ENCODE data around the gene BEST2. TPM values are rescaled to one million over a fixed set of nuclear protein-coding genes. Genes with fewer than 3 reads are reported as not detected.

The BEST2 gene
- polyA plus RNA-seq, 1 donor from 2014 or later, result not detected

- Histone ChIP-seq H4K20me1 (ENCODE audit: insufficient read depth) (no peaks in the 10 kb centered on the region), H3K9ac (ENCODE audit: low read length) (peak within 1 kb of the TSS; percentile 79), H3K27ac (ENCODE audit: low read length) (peak within 1 kb of the TSS; percentile 71), H3K79me2 (replicated peaks; ENCODE audit: insufficient read depth, low read length) (peaks cover under 1% of the 10 kb centered on the region), H3K4me2 (ENCODE audit: low read length) (peak within 1 kb of the TSS; percentile 92), H3F3A (ENCODE audit: insufficient read depth, low read length, poor library complexity, severe bottlenecking) (no peaks in the 10 kb centered on the region), H2AFZ (ENCODE audit: low read depth, low read length) (peak within 1 kb of the TSS; percentile 69), H3K4me3 (ENCODE audit: low read length) (peak within 1 kb of the TSS; percentile 88), H3K9me3 (ENCODE audit: low read length) (no peaks in the 10 kb centered on the region), H3K36me3 (ENCODE audit: insufficient read depth, low read length) (no peaks in the 10 kb centered on the region), H3K27me3 (ENCODE audit: insufficient read depth, low read depth, low read length) (no peaks in the 10 kb centered on the region), H3K9me2 (ENCODE audit: insufficient read depth, low read length) (no peaks in the 10 kb centered on the region)
- TF ChIP-seq EZH2 (IDR thresholded peaks at IDR 0.05; ENCODE audit: borderline replicate concordance, insufficient read depth, low read length, poor library complexity, severe bottlenecking) (no peak), EP300 (conservative IDR thresholded peaks at IDR 0.05; ENCODE audit: poor library complexity, severe bottlenecking) (no peak), RAD21 (conservative IDR thresholded peaks at IDR 0.05) (peak; percentile 39), TAF1 (IDR thresholded peaks at IDR 0.05; ENCODE audit: low read depth) (peak; percentile 56), REST (IDR thresholded peaks at IDR 0.05; ENCODE audit: borderline replicate concordance) (peak; percentile 63), SMC3 (conservative IDR thresholded peaks at IDR 0.05; ENCODE audit: poor library complexity) (peak; percentile 22), MXI1 (conservative IDR thresholded peaks at IDR 0.05; ENCODE audit: poor library complexity, severe bottlenecking) (peak; percentile 97), POLR2AphosphoS5 (IDR thresholded peaks at IDR 0.05) (peak; percentile 87), CTCF (IDR thresholded peaks at IDR 0.05; ENCODE audit: poor library complexity, severe bottlenecking) (peak; percentile 38)
Observed at GRCh38 chr19:12806242-12807081, 54.9 kb downstream of the BEST2 start, which contains the start of gene RNASEH2A. TSS of gene RNASEH2A (plus strand) at chr19:12806584. CDS start at chr19:12806674, 90 bp downstream.

Small RNAs within 50 kb of the gene (small RNA-seq; reads per million reads assigned to genes)
- gene MIR5684, result 0 reads per million in 3 experiments
- 14.8 to 74.9 (median 47.1) reads per million in 3 experiments for gene SNORD41

Other genes starting within 250 kb of the BEST2 start
- gene ZNF564, start 200.3 kb upstream of the BEST2 start, polyA plus RNA-seq, result 7.3 and 7.6 TPM in 2 replicates
- 6.1 and 6.7 TPM in 2 replicates for gene ZNF490, start 141.0 kb upstream of the BEST2 start, polyA plus RNA-seq
- 10.2 and 11.0 TPM in 2 replicates for gene ZNF791, start 140.9 kb upstream of the BEST2 start, polyA plus RNA-seq
- 11.5 and 23.4 TPM in 2 replicates for gene MAN2B1, start 85.0 kb upstream of the BEST2 start, polyA plus RNA-seq
- 45.3 and 51.3 TPM in 2 replicates for gene WDR83, start 85.0 kb upstream of the BEST2 start, polyA plus RNA-seq
- gene DHPS, start 69.9 kb upstream of the BEST2 start, polyA plus RNA-seq, result 227 and 239 TPM in 2 replicates
- gene GNG14, start 63.8 kb upstream of the BEST2 start, polyA plus RNA-seq, result not detected in 2 replicates
- gene FBXW9, start 55.2 kb upstream of the BEST2 start, polyA plus RNA-seq, result 16.2 and 20.9 TPM in 2 replicates
- 88.0 and 98.6 TPM in 2 replicates for gene TNPO2, start 27.9 kb upstream of the BEST2 start, polyA plus RNA-seq
- gene TRIR, start 17.1 kb upstream of the BEST2 start, polyA plus RNA-seq, result 405 and 418 TPM in 2 replicates
- gene GET3, start 14.3 kb upstream of the BEST2 start, polyA plus RNA-seq, result 89.6 and 112 TPM in 2 replicates
- 28.4 and 44.3 TPM in 2 replicates for gene HOOK2, start 23.8 kb downstream of the BEST2 start, polyA plus RNA-seq
- gene JUNB, start 39.7 kb downstream of the BEST2 start, polyA plus RNA-seq, result 18.7 and 29.4 TPM in 2 replicates
- 832 and 882 TPM in 2 replicates for gene PRDX2, start 50.0 kb downstream of the BEST2 start, polyA plus RNA-seq
- gene THSD8, start 50.3 kb downstream of the BEST2 start, polyA plus RNA-seq, result not detected in 2 replicates
- 25.7 and 28.2 TPM in 2 replicates for gene RNASEH2A, start 54.8 kb downstream of the BEST2 start, polyA plus RNA-seq
- gene RTBDN, start 82.8 kb downstream of the BEST2 start, polyA plus RNA-seq, result 1.0 TPM in 1 of 2 replicates, not detected in the other
- 65.0 and 105 TPM in 2 replicates for gene MAST1, start 86.7 kb downstream of the BEST2 start, polyA plus RNA-seq
- gene DNASE2, start 129.7 kb downstream of the BEST2 start, polyA plus RNA-seq, result 0.59 TPM in 1 of 2 replicates, not detected in the other
- not detected in 2 replicates for gene KLF1, start 135.4 kb downstream of the BEST2 start, polyA plus RNA-seq
- gene GCDH, start 139.4 kb downstream of the BEST2 start, polyA plus RNA-seq, result 35.4 and 51.5 TPM in 2 replicates
- 1.5 and 1.6 TPM in 2 replicates for gene SYCE2, start 167.5 kb downstream of the BEST2 start, polyA plus RNA-seq
- 47.6 and 55.9 TPM in 2 replicates for gene FARSA, start 181.9 kb downstream of the BEST2 start, polyA plus RNA-seq
- gene CALR, start 186.8 kb downstream of the BEST2 start, polyA plus RNA-seq, result 211 and 242 TPM in 2 replicates
- gene RAD23A, start 194.1 kb downstream of the BEST2 start, polyA plus RNA-seq, result 37.4 and 42.1 TPM in 2 replicates
- 18.6 and 21.3 TPM in 2 replicates for gene GADD45GIP1, start 205.4 kb downstream of the BEST2 start, polyA plus RNA-seq
- not detected in 2 replicates for gene DAND5, start 217.8 kb downstream of the BEST2 start, polyA plus RNA-seq
- not detected in 2 replicates for gene NFIX, start 243.7 kb downstream of the BEST2 start, polyA plus RNA-seq

Measured in neural cell (in vitro differentiated cells).